Measurements from ENCODE around the gene GSK3B. TPM values are rescaled to one million over a fixed set of nuclear protein-coding genes. Genes with fewer than 3 reads are reported as not detected.

GSK3B gene
- total and polyA plus RNA-seq, 2 experiments from 2014 or later: 19.7 to 43.1 TPM

DNA sequence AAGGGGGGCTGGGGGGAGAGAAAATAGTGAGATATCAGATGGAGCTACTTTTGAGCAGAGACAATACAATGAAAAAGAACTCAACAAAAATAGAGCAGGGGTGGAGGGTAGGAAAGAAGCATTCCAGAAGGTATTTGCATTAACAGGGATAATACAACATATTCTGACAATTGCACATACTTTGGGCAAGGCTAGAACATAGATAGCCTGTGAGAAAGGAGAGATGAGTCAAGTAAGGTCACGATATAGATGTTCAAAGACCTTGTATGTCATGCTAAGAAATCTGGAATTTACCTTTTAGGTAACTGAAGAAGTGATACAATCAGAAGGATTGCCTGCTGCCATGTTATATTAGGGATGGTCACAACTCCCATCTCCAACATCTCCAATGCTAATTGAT is 155.2 kb downstream of the GSK3B start:
- no peaks in the 10 kb centered on the region for H3K9me3 ChIP-seq (ENCODE audit: low read depth)
- no peak overlapping the region for H3K4me3 ChIP-seq
- no peaks in the 10 kb centered on the region; the same call in 1 of the 2 replicates for H3K4me1 ChIP-seq (ENCODE audit: insufficient read depth)
- H3K79me2 ChIP-seq (ENCODE audit: insufficient read depth): peaks cover 58% of the 10 kb centered on the region
- TF ChIP-seq EZH2phosphoT487 (IDR thresholded peaks at IDR 0.05; ENCODE audit: insufficient read depth, low read depth): no peak
- no peak for TF ChIP-seq EZH2 (IDR thresholded peaks at IDR 0.05; ENCODE audit: insufficient read depth, poor library complexity, severe bottlenecking)
- no peaks in the 10 kb centered on the region for H3K27me3 ChIP-seq (replicated peaks; ENCODE audit: insufficient read depth)
- H2AFZ ChIP-seq: no peak overlapping the region
- DNase-seq: no peak
- H3K4me2 ChIP-seq (ENCODE audit: unreplicated experiment): no peak overlapping the region
- 87 to 97% methylated on average over 1 of the region's 1 CpG for WGBS, 2 experiments (ENCODE audit: low coverage in 1 of 2, low lambda C conversion rate in 2 of 2, missing lambda C conversion rate in 2 of 2)
- no peaks in the 10 kb centered on the region for H3K36me3 ChIP-seq (ENCODE audit: low read depth)
- in situ Hi-C loops (cut with MboI): no loop called here
- H3F3A ChIP-seq (ENCODE audit: insufficient read depth): no peaks in the 10 kb centered on the region
- no peak overlapping the region for H3K27ac ChIP-seq
- no peaks in the 10 kb centered on the region for H3K9me2 ChIP-seq (ENCODE audit: insufficient read depth)
- H4K20me1 ChIP-seq (ENCODE audit: insufficient read depth): peaks cover 18% of the 10 kb centered on the region; the same call in 1 of the 2 replicates
- H3K9ac ChIP-seq: no peak overlapping the region

DNA sequence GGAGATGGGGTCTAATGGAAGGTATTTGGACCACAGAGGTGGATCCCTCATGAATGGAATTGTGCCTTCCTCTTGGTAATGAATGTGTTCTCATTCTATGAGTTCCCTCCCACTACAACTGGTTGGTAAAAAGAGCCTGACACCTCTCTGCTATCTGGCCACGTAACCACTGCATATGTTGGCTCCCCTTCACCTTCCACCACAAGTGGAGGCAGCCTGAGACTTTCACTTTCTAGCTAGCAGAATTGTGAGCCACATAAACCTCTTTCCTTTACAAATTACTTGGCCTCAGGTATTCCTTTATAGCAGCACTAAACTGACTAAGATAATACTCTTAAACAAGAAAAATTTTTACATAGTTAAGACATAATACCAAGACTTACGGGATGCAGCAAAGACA is 157.0 kb downstream of the GSK3B start:
- Histone ChIP-seq H3K27ac (no peak overlapping the region), H3K4me1 (ENCODE audit: insufficient read depth) (no peaks in the 10 kb centered on the region; the same call in 1 of the 2 replicates), H3K4me3 (no peak overlapping the region), H2AFZ (no peak overlapping the region), H3K4me2 (ENCODE audit: unreplicated experiment) (no peak overlapping the region), H3K27me3 (replicated peaks; ENCODE audit: insufficient read depth) (no peaks in the 10 kb centered on the region), H3K9me3 (ENCODE audit: low read depth) (no peaks in the 10 kb centered on the region), H3K9me2 (ENCODE audit: insufficient read depth) (no peaks in the 10 kb centered on the region), H3K79me2 (ENCODE audit: insufficient read depth) (peaks cover 77% of the 10 kb centered on the region), H3K9ac (no peak overlapping the region), H4K20me1 (ENCODE audit: insufficient read depth) (peaks cover 21% of the 10 kb centered on the region; the same call in 1 of the 2 replicates), H3F3A (ENCODE audit: insufficient read depth) (no peaks in the 10 kb centered on the region), H3K36me3 (ENCODE audit: low read depth) (no peaks in the 10 kb centered on the region)
- in situ Hi-C loops (cut with MboI): no loop called here
- no peak for DNase-seq
- TF ChIP-seq EZH2 (IDR thresholded peaks at IDR 0.05; ENCODE audit: insufficient read depth, poor library complexity, severe bottlenecking): no peak
- no peak for TF ChIP-seq EZH2phosphoT487 (IDR thresholded peaks at IDR 0.05; ENCODE audit: insufficient read depth, low read depth)
- WGBS, 2 experiments (ENCODE audit: low coverage in 1 of 2, low lambda C conversion rate in 2 of 2, missing lambda C conversion rate in 2 of 2): 96 to 98% methylated on average over 2 of the region's 2 CpGs

DNA sequence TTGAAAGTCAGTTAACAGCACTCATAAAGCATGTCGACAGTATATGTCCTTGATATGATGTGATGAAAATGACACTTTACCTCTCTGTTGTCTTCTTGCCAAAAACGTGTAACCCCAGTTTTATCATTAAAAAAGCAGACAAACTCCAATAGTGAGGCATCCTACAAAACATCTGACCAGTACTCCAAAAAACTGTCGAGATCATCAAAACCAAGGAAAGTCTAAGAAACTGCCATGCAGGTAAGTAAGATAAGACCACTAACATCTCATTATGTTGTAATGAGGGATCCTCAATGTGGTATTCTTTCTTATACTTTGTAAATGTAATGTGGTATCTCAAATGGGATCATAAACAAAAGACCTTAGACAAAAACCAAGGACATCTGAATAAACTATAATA is 160.0 kb downstream of the GSK3B start:
- Histone ChIP-seq H3K27ac (no peak overlapping the region), H3K27me3 (replicated peaks; ENCODE audit: insufficient read depth) (no peaks in the 10 kb centered on the region), H3K9ac (no peak overlapping the region), H3K9me2 (ENCODE audit: insufficient read depth) (no peaks in the 10 kb centered on the region), H3K4me2 (ENCODE audit: unreplicated experiment) (no peak overlapping the region), H2AFZ (no peak overlapping the region), H3K79me2 (ENCODE audit: insufficient read depth) (peaks cover 100% of the 10 kb centered on the region), H4K20me1 (ENCODE audit: insufficient read depth) (peaks cover 21% of the 10 kb centered on the region; the same call in 1 of the 2 replicates), H3F3A (ENCODE audit: insufficient read depth) (no peaks in the 10 kb centered on the region), H3K4me1 (ENCODE audit: insufficient read depth) (no peaks in the 10 kb centered on the region; the same call in 1 of the 2 replicates), H3K36me3 (ENCODE audit: low read depth) (no peaks in the 10 kb centered on the region), H3K4me3 (no peak overlapping the region), H3K9me3 (ENCODE audit: low read depth) (no peaks in the 10 kb centered on the region)
- WGBS, 2 experiments (ENCODE audit: low coverage in 1 of 2, low lambda C conversion rate in 2 of 2, missing lambda C conversion rate in 2 of 2): 64 to 71% methylated on average over 3 of the region's 3 CpGs
- TF ChIP-seq EZH2phosphoT487 (IDR thresholded peaks at IDR 0.05; ENCODE audit: insufficient read depth, low read depth) (no peak), EZH2 (IDR thresholded peaks at IDR 0.05; ENCODE audit: insufficient read depth, poor library complexity, severe bottlenecking) (no peak)
- in situ Hi-C loops (cut with MboI): no loop called here
- DNase-seq: no peak

DNA sequence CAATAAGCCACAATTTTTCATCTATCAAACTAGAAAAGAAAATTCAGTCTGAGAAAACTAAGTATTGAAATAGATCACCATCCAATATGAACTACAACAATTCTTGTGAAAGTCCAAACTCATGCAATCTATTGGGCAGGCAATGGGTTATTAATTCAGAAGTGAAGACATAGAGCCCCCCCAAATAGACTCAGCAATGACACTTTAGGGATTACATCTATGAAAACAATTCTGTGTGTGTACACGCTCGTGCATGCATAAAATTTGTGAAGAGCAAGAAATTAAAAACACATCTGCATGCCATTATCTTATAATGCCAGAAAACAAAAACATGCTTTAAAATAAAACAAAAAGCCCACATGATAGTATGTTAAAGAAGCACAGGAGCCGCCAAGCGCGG is 161.0 kb downstream of the GSK3B start:
- no peaks in the 10 kb centered on the region for H3K9me3 ChIP-seq (ENCODE audit: low read depth)
- H3K27ac ChIP-seq: no peak overlapping the region
- H3F3A ChIP-seq (ENCODE audit: insufficient read depth): no peaks in the 10 kb centered on the region
- no peaks in the 10 kb centered on the region for H3K9me2 ChIP-seq (ENCODE audit: insufficient read depth)
- H3K9ac ChIP-seq: no peak overlapping the region
- H2AFZ ChIP-seq: no peak overlapping the region
- H3K79me2 ChIP-seq (ENCODE audit: insufficient read depth): peaks cover 100% of the 10 kb centered on the region
- WGBS, 2 experiments (ENCODE audit: low coverage in 1 of 2, low lambda C conversion rate in 2 of 2, missing lambda C conversion rate in 2 of 2): 79 to 81% methylated on average over 5 of the region's 5 CpGs
- H3K27me3 ChIP-seq (replicated peaks; ENCODE audit: insufficient read depth): no peaks in the 10 kb centered on the region
- H3K4me1 ChIP-seq (ENCODE audit: insufficient read depth): no peaks in the 10 kb centered on the region
- TF ChIP-seq EZH2phosphoT487 (IDR thresholded peaks at IDR 0.05; ENCODE audit: insufficient read depth, low read depth) (no peak), EZH2 (IDR thresholded peaks at IDR 0.05; ENCODE audit: insufficient read depth, poor library complexity, severe bottlenecking) (no peak)
- in situ Hi-C loops (cut with MboI): no loop called here
- H3K4me3 ChIP-seq: no peak overlapping the region
- H3K4me2 ChIP-seq (ENCODE audit: unreplicated experiment): no peak overlapping the region
- H4K20me1 ChIP-seq (ENCODE audit: insufficient read depth): peaks cover 21% of the 10 kb centered on the region; the same call in 1 of the 2 replicates
- no peak for DNase-seq
- no peaks in the 10 kb centered on the region for H3K36me3 ChIP-seq (ENCODE audit: low read depth)

DNA sequence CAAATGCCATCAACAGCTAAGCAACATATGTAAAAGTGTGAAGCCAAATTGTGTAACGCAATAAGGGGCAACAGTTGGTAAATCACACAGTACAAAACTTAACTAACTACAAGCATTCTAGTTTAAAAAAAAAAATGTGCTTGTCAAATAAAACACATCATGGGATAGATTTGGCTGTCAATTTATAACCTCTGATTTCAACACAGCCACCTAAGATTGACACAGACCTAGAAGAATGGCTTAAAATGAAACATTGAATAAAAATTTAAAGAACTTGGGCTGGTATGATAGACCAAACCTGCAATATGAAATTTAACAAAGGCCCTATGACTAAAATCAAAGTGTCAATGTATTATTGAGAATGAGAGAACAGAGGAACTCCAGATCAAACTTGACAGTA is 164.0 kb downstream of the GSK3B start:
- no peak overlapping the region for H3K27ac ChIP-seq

More for the DNA sequence above, 164.0 kb downstream of the GSK3B start:
- Histone ChIP-seq H3K4me1 (ENCODE audit: insufficient read depth) (no peaks in the 10 kb centered on the region), H3K9me2 (ENCODE audit: insufficient read depth) (no peaks in the 10 kb centered on the region), H3K36me3 (ENCODE audit: low read depth) (no peaks in the 10 kb centered on the region), H3K4me3 (no peak overlapping the region), H4K20me1 (ENCODE audit: insufficient read depth) (peaks cover 16% of the 10 kb centered on the region; the same call in 1 of the 2 replicates), H3K79me2 (ENCODE audit: insufficient read depth) (peaks cover 100% of the 10 kb centered on the region), H3K4me2 (ENCODE audit: unreplicated experiment) (no peak overlapping the region), H3K9me3 (ENCODE audit: low read depth) (no peaks in the 10 kb centered on the region), H3F3A (ENCODE audit: insufficient read depth) (no peaks in the 10 kb centered on the region), H2AFZ (no peak overlapping the region), H3K9ac (no peak overlapping the region), H3K27me3 (replicated peaks; ENCODE audit: insufficient read depth) (no peaks in the 10 kb centered on the region)
- WGBS, 2 experiments (ENCODE audit: low coverage in 1 of 2, low lambda C conversion rate in 2 of 2, missing lambda C conversion rate in 2 of 2): 62 to 67% methylated on average over 1 of the region's 1 CpG
- in situ Hi-C loops (cut with MboI): no loop called here
- no peak for DNase-seq
- no peak for TF ChIP-seq EZH2 (IDR thresholded peaks at IDR 0.05; ENCODE audit: insufficient read depth, poor library complexity, severe bottlenecking)
- no peak for TF ChIP-seq EZH2phosphoT487 (IDR thresholded peaks at IDR 0.05; ENCODE audit: insufficient read depth, low read depth)
